HG03103 (cell line): ENCODE results near the gene OPCML.

ENCODE experiments used
- ATAC-seq: cut with Tn5 transposase; IDR thresholded peaks from one replicate; pipeline ENCODE4 v1.9.1; 2021; ENCODE audit warnings: low read depth; ENCODE audit not compliant: unreplicated experiment

The OPCML gene

GRCh38 chr11:132718711-132719671 lies 813.3 kb downstream of the OPCML start:
- no peak for ATAC-seq

GRCh38 chr11:132717824-132718223 lies 814.5 kb downstream of the OPCML start:
- no peak for ATAC-seq

GRCh38 chr11:132716037-132716436 lies 816.3 kb downstream of the OPCML start:
- no peak for ATAC-seq

- ATAC-seq, result no peak
These were observed 817.4 kb downstream of the OPCML start for GRCh38 chr11:132714859-132715440.

- no peak for ATAC-seq
These were observed 819.8 kb downstream of the OPCML start for GRCh38 chr11:132712466-132712865.

GRCh38 chr11:132704781-132705375 lies 827.4 kb downstream of the OPCML start:
- no peak for ATAC-seq

GRCh38 chr11:132692891-132693290 lies 839.4 kb downstream of the OPCML start:
- no peak for ATAC-seq

GRCh38 chr11:132691848-132692550 lies 840.3 kb downstream of the OPCML start:
- no peak for ATAC-seq

- ATAC-seq, result no peak
These were observed 845.4 kb downstream of the OPCML start for GRCh38 chr11:132686886-132687285.

- no peak for ATAC-seq
These were observed 847.1 kb downstream of the OPCML start for GRCh38 chr11:132685174-132685611.

- ATAC-seq, result no peak
These were observed 848.7 kb downstream of the OPCML start for GRCh38 chr11:132683602-132684001.

- no peak for ATAC-seq
These were observed 850.3 kb downstream of the OPCML start for GRCh38 chr11:132681971-132682370.

GRCh38 chr11:132680584-132680983 lies 851.7 kb downstream of the OPCML start:
- ATAC-seq, result no peak

GRCh38 chr11:132674151-132674550 lies 858.1 kb downstream of the OPCML start:
- no peak for ATAC-seq

GRCh38 chr11:132671851-132672370 lies 860.4 kb downstream of the OPCML start:
- no peak for ATAC-seq

- ATAC-seq, result no peak
These were observed 861.2 kb downstream of the OPCML start for GRCh38 chr11:132670921-132671675.

- no peak for ATAC-seq
These were observed 862.4 kb downstream of the OPCML start for GRCh38 chr11:132669949-132670348.

GRCh38 chr11:132665205-132665604 lies 867.1 kb downstream of the OPCML start:
- ATAC-seq, result no peak

- ATAC-seq, result no peak
These were observed 873.6 kb downstream of the OPCML start for GRCh38 chr11:132658696-132659095.

- ATAC-seq, result no peak
These were observed 874.3 kb downstream of the OPCML start for GRCh38 chr11:132658004-132658403.
